ENCODE results near the gene SPAG17.

- TF ChIP-seq CTCF (conservative IDR thresholded peaks at IDR 0.05; ENCODE audit: low read depth, low read length): 0 out of 2 replicates have a peak, but pooled peaks have one; percentile 34
- no peak for TF ChIP-seq EZH2 (IDR thresholded peaks at IDR 0.05; ENCODE audit: low read length, unreplicated experiment)
Measured at GRCh38 chr1:117967477-117967876, 217.6 kb downstream of the SPAG17 start.
